Sigmoid colon (tissue), 7 donors: ENCODE results near the gene OPRM1. TPM values are rescaled to one million over a fixed set of nuclear protein-coding genes. Genes with fewer than 3 reads are reported as not detected.

Experiments
- DNase-seq: peaks from one replicate; pipeline ENCODE4 v3.0.0-alpha.2; 2019
- H3K27ac ChIP-seq, 4 donors: fragments of 200-600 bp; sonication (generic); one replicate each; pipeline ENCODE4 v1.5.1; 2016 to 2019; ENCODE audit warnings: mild to moderate bottlenecking in 1 of 4
- H3K27me3 ChIP-seq, 3 donors: fragments of 200-600 bp; sonication (generic); one replicate each; pipeline ENCODE4 v1.5.1; 2019; ENCODE audit warnings: mild to moderate bottlenecking in 1 of 3
- H3K36me3 ChIP-seq, 4 donors: fragments of 200-600 bp; sonication (generic); one replicate each; pipeline ENCODE4 v1.5.1; 2016 to 2019
- H3K4me1 ChIP-seq, 4 donors: fragments of 200-600 bp; sonication (generic); one replicate each; pipeline ENCODE4 v1.5.1; 2017 to 2019
- H3K4me3 ChIP-seq, 4 donors: fragments of 200-600 bp; sonication (generic); one replicate each; pipeline ENCODE4 v1.5.1; 2017 to 2019; ENCODE audit warnings: mild to moderate bottlenecking in 2 of 4, moderate library complexity in 1 of 4
- H3K9me3 ChIP-seq, 4 donors: fragments of 200-600 bp in 3 of 4; sonication (generic) in 3 of 4; one replicate each; pipeline versions ENCODE4 v1.5.1 to v1.6.1; 2013 to 2019
- EP300 ChIP-seq, 4 donors: sonication (generic); formaldehyde crosslinking; IDR thresholded peaks; one replicate each; pipeline ENCODE4 v1.6.1; 2017; ENCODE audit warnings: antibody characterized with exemption in 4 of 4
- POLR2A ChIP-seq, 2 donors: fragments of 450-650 bp; IDR thresholded peaks; one replicate each; pipeline ENCODE4 v1.6.1; 2016; ENCODE audit warnings: antibody characterized with exemption in 2 of 2, mild to moderate bottlenecking in 2 of 2, moderate library complexity in 2 of 2
- POLR2AphosphoS5 ChIP-seq, 4 donors: sonication (generic); formaldehyde crosslinking; IDR thresholded peaks; one replicate each; pipeline ENCODE4 v1.6.1; 2017; ENCODE audit warnings: antibody characterized with exemption in 4 of 4
- WGBS, 2 donors: extraction: QIAGEN DNeasy Blood & Tissue Kit; methylation state at CpG; one replicate each; pipeline ENCODE4 v1.1.7; 2013; 5-methylcytosine and 5-hydroxymethylcytosine counted together
- intact Hi-C: fragments of 100-400 bp; cut with DNase I; formaldehyde crosslinking; loops from one replicate; pipeline ENCODE4 v1.15.1; 2023
- polyA plus RNA-seq, 3 donors: library from polyadenylated mRNA; stranded (reverse); fragments of 200-250 nt; gene quantifications; one replicate each; pipeline ENCODE4 v1.2.3, GENCODE V29; 2013
- total RNA-seq, 4 donors: library from RNA; depleted of rRNA; stranded (reverse); fragments of >200 nt; gene quantifications; one replicate each; pipeline ENCODE4 v1.1.0, GENCODE V29; 2016
- TF ChIP-seq, protein P1 (sequence below), 4 experiments: fragments of 450-650 bp in 3 of 4; fragments of 200-600 bp in 1 of 4; IDR thresholded peaks; one replicate each; pipeline ENCODE4 v1.5.1; 2016 to 2019; ENCODE audit warnings: antibody characterized with exemption in 4 of 4, mild to moderate bottlenecking in 3 of 4, moderate library complexity in 2 of 4
- donor health status: healthy with polysubstance abuse.
- donor health status: Bipolar disorder and iron deficiency.
- donor health status: healthy.

The OPRM1 gene
- total and polyA plus RNA-seq, 7 donors: 0.19 to 3.3 (median 0.49) TPM; not detected in 2

DNA sequence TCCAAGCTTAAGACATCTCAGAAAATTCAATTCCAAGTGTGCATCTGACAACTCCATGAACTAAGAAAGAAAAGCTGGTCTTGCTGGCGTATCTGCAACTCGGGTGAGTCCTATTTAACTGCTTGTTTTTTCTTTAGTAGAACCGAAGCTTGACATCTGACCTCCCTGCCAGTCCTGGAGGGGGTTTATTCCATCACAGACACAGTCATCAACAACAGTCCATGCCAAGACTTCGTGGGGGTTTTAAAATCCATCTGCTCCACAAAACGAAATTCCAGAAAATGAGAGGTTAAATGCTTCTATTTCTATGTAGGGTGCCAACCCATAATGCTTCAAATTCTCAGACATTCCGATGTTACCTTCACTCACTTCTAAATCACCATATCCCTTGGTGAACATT lies 183.7 kb downstream of the OPRM1 start:
- Histone ChIP-seq H3K36me3 (no peaks in the 10 kb centered on the region), H3K4me3 (no peak overlapping the region), H3K9me3 (no peaks in the 10 kb centered on the region), H3K27me3 (no peaks in the 10 kb centered on the region), H3K27ac (no peak overlapping the region), H3K4me1 (no peaks in the 10 kb centered on the region)
- TF ChIP-seq, protein P1, sequence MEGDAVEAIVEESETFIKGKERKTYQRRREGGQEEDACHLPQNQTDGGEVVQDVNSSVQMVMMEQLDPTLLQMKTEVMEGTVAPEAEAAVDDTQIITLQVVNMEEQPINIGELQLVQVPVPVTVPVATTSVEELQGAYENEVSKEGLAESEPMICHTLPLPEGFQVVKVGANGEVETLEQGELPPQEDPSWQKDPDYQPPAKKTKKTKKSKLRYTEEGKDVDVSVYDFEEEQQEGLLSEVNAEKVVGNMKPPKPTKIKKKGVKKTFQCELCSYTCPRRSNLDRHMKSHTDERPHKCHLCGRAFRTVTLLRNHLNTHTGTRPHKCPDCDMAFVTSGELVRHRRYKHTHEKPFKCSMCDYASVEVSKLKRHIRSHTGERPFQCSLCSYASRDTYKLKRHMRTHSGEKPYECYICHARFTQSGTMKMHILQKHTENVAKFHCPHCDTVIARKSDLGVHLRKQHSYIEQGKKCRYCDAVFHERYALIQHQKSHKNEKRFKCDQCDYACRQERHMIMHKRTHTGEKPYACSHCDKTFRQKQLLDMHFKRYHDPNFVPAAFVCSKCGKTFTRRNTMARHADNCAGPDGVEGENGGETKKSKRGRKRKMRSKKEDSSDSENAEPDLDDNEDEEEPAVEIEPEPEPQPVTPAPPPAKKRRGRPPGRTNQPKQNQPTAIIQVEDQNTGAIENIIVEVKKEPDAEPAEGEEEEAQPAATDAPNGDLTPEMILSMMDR (IDR thresholded peaks at IDR 0.05): no peak
- no peak for TF ChIP-seq EP300 (IDR thresholded peaks at IDR 0.05)
- TF ChIP-seq POLR2AphosphoS5 (IDR thresholded peaks at IDR 0.05): no peak
- no peak for TF ChIP-seq POLR2A (IDR thresholded peaks at IDR 0.05)
- intact Hi-C loops: no loop called here
- 76% methylated on average over 6 of the region's 6 CpGs for WGBS, 2 donors
- no peak for DNase-seq

DNA sequence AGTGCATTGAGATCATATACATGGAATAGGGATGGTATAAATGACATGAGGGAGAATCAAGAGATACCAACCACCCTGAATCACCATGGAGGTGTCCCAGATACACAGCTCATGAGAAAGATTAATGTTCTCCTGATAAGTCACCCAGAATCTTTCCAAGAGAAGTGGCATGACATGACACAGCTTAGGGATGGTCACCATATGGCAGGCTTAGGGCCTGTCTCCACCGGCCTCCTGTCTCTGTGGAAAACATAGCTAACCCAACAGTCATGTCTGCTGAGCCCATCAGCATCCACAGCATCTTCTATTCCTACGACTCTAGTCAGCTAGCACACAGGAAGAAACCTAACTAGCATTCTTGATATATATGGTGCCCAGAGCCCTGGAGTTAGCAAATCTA lies 184.3 kb downstream of the OPRM1 start:
- H3K9me3 ChIP-seq: no peaks in the 10 kb centered on the region
- intact Hi-C loops: no loop called here
- no peaks in the 10 kb centered on the region for H3K36me3 ChIP-seq
- DNase-seq: no peak
- H3K27ac ChIP-seq: no peak overlapping the region
- no peaks in the 10 kb centered on the region for H3K27me3 ChIP-seq
- H3K4me1 ChIP-seq: no peaks in the 10 kb centered on the region
- WGBS, 2 donors: 94 to 97% methylated on average over 2 of the region's 2 CpGs
- H3K4me3 ChIP-seq: no peak overlapping the region
- TF ChIP-seq EP300 (IDR thresholded peaks at IDR 0.05) (no peak), POLR2A (IDR thresholded peaks at IDR 0.05) (no peak), POLR2AphosphoS5 (IDR thresholded peaks at IDR 0.05) (no peak)
- TF ChIP-seq, protein P1 (IDR thresholded peaks at IDR 0.05): no peak

DNA sequence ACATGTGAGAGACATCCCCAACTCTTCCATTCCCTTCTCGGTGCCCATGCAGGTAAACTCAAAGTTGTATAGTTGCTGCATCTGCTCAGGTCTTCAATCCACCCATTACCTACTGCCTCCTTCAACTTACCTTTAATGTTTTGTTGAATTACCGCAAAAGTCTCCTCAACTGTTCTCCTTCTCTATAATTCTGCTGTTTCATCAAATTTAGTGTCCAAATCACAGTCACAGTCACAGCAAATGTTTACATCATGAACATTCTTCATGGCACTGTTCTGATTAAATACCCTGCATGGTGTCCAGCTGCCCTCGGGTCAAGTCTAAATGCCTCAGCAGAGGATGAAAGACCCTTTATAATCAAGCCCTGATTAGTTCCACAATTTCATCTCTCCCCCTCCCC lies 187.4 kb downstream of the OPRM1 start:
- WGBS, 2 donors: 91 to 94% methylated on average over 3 of the region's 3 CpGs
- Histone ChIP-seq H3K36me3 (no peaks in the 10 kb centered on the region), H3K4me3 (no peak overlapping the region), H3K4me1 (no peaks in the 10 kb centered on the region), H3K27ac (no peak overlapping the region), H3K9me3 (no peaks in the 10 kb centered on the region), H3K27me3 (no peaks in the 10 kb centered on the region)
- intact Hi-C loops: no loop called here
- TF ChIP-seq, protein P1 (IDR thresholded peaks at IDR 0.05): no peak
- no peak for DNase-seq

DNA sequence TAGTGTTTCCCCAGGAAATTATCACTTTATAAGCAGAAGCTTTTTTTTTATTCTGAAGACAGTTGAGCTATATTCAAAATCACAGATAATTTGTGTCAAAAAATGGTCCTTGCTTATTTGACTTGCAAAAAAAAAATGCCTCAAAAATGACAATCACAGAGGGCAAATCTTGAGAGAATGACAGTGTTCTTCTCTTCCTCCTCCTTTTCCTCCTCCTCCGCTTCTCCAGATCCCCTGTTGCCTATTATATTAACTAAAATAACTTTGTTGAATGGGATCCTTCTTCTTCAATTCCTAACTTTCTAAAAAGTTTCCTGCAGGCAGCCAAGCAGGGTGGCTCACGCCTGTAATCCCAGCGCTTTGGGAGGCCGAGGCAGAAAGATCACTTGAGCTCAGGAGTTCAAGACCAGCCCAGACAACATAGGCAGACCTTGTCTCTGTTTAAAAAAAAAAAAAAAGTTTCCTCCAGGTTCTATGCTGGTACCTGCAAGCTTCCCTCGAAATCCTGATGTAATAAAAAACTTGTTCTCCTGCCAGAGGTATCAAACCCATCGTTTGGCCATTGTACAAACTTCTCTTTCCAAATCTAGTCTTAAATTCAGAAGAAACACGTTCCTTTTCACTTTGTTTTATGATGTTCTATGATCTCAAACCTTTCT lies 189.0 kb downstream of the OPRM1 start:
- DNase-seq: no peak
- TF ChIP-seq POLR2AphosphoS5 (IDR thresholded peaks at IDR 0.05): no peak
- TF ChIP-seq, protein P1 (IDR thresholded peaks at IDR 0.05): no peak
- TF ChIP-seq POLR2A (IDR thresholded peaks at IDR 0.05): no peak
- no peak for TF ChIP-seq EP300 (IDR thresholded peaks at IDR 0.05)
- Histone ChIP-seq H3K27me3 (no peaks in the 10 kb centered on the region), H3K9me3 (no peaks in the 10 kb centered on the region), H3K4me3 (no peak overlapping the region), H3K4me1 (no peaks in the 10 kb centered on the region), H3K27ac (no peak overlapping the region), H3K36me3 (no peaks in the 10 kb centered on the region)
- WGBS, 2 donors: 77 to 87% methylated on average over 7 of the region's 7 CpGs
- intact Hi-C loops: no loop called here

DNA sequence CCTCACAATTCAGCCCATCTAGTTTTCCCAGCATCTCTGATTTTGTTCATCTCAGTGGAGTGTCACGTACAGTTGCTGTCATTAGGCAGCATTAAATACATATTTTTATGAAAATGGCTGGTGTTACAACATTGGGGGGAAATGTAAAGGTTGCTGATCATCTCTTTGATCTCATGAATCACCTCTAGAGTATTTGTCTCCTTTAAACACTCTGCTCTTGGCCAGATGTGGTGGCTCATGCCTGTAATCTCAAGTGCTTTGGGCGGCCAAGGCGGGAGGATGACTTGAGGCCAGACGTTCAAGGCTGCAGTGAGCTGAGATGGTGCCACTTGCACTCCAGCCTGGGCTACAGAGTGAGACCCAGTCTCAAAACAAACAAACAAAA lies 189.5 kb downstream of the OPRM1 start:
- 88 to 90% methylated on average over 4 of the region's 4 CpGs for WGBS, 2 donors
- no peak overlapping the region for H3K27ac ChIP-seq
- H3K4me1 ChIP-seq: no peaks in the 10 kb centered on the region
- no peaks in the 10 kb centered on the region for H3K36me3 ChIP-seq
- TF ChIP-seq EP300 (IDR thresholded peaks at IDR 0.05) (no peak), POLR2AphosphoS5 (IDR thresholded peaks at IDR 0.05) (no peak), POLR2A (IDR thresholded peaks at IDR 0.05) (no peak)
- TF ChIP-seq, protein P1 (IDR thresholded peaks at IDR 0.05): no peak
- intact Hi-C loops: no loop called here
- no peak for DNase-seq
- H3K9me3 ChIP-seq: no peaks in the 10 kb centered on the region
- no peaks in the 10 kb centered on the region for H3K27me3 ChIP-seq
- H3K4me3 ChIP-seq: no peak overlapping the region
